ENCODE measurements around the gene POC1A. TPM values are rescaled to one million over a fixed set of nuclear protein-coding genes. Genes with fewer than 3 reads are reported as not detected.

The POC1A gene
- total and polyA plus RNA-seq, 2 of the 4 experiments (the other 2 are of a cell fraction): 10.6 to 11.5 TPM

DNA sequence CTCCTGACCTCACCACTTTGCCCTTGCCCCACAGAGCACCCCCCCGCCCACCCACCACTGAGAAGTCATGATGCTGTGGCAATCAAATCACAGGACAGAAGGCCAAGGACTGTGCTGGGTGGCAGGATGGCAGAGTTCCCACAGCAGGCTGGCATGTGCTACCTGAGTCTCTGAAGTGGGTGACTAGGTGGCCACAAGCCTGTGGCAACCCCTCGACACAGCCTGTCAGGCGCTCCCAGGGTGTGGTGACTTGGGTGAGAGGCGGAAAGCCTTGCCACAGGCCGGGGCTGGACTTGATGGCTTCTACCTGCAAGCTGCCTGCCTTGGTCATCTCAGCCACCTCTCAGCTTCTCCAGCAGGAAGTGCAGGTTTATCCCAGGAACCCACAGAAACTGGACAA lies 82.2 kb downstream of the POC1A start:
- Histone ChIP-seq H3K9me3 (ENCODE audit: control insufficient read depth, insufficient read depth, low read length) (no peaks in the 10 kb centered on the region), H2BK15ac (ENCODE audit: low read depth, low read length) (no peak overlapping the region), H3K27me3 (ENCODE audit: control insufficient read depth, insufficient read depth, low read length) (no peaks in the 10 kb centered on the region; the same call in 1 of the 2 replicates), H3K9me1 (ENCODE audit: insufficient read depth, low read length) (peaks cover 2% of the 10 kb centered on the region; the same call in 1 of the 2 replicates), H2AK5ac (ENCODE audit: low read depth, low read length) (no peak overlapping the region), H2BK5ac (ENCODE audit: low read depth, low read length, poor library complexity, severe bottlenecking) (no peak overlapping the region), H3K4me3 (ENCODE audit: insufficient read depth, low read depth, low read length) (no peak overlapping the region), H3K27ac (ENCODE audit: insufficient read depth, low read length) (no peak overlapping the region), H2AK9ac (replicated peaks; ENCODE audit: low read depth, low read length, poor library complexity) (no peak overlapping the region), H3K4me1 (ENCODE audit: control insufficient read depth, insufficient read depth, low read length) (peaks cover 3% of the 10 kb centered on the region; the same call in 1 of the 2 replicates), H3K4ac (ENCODE audit: low read depth, low read length) (no peak overlapping the region), H3K79me1 (ENCODE audit: low read depth in 1 of 2, low read length in 2 of 2) (no peaks in the 10 kb centered on the region), H4K8ac (ENCODE audit: low read depth in 2 of 2, low read length in 2 of 2) (no peak overlapping the region), H4K5ac (ENCODE audit: low read depth, low read length) (no peak overlapping the region), H2BK20ac (ENCODE audit: low read depth, low read length) (no peak overlapping the region), H3K9ac (ENCODE audit: low read depth, low read length) (no peak overlapping the region), H4K20me1 (ENCODE audit: insufficient read depth, low read length) (no peaks in the 10 kb centered on the region; the same call in 1 of the 2 replicates), H3K4me2 (ENCODE audit: low read depth, low read length) (no peak overlapping the region), H2AFZ (replicated peaks; ENCODE audit: low read length, poor library complexity) (no peak overlapping the region), H3K23ac (ENCODE audit: low read depth, low read length) (no peak overlapping the region), H2BK120ac (ENCODE audit: low read depth, low read length) (no peak overlapping the region), H4K91ac (ENCODE audit: insufficient read depth, low read depth, low read length) (no peak overlapping the region), H3K18ac (ENCODE audit: low read depth, low read length) (no peak overlapping the region), H3K14ac (replicated peaks; ENCODE audit: low read depth, low read length) (no peak overlapping the region), H3K36me3 (ENCODE audit: control insufficient read depth, insufficient read depth, low read length) (peaks cover 4% of the 10 kb centered on the region; the same call in 1 of the 2 replicates), H3K56ac (ENCODE audit: extremely low read depth, insufficient read depth, low read length) (no peak overlapping the region)
- no CpG with 5 or more reads among the region's 5 CpGs for WGBS, 2 experiments (ENCODE audit: extremely low coverage in 2 of 2, insufficient read length in 1 of 2)
- ATAC-seq (ENCODE audit: low read depth) (no peak), DNase-seq (no peak)
- in situ Hi-C loops (cut with MboI; ENCODE audit: low sequenced_read_pairs) (no loop called here), intact Hi-C loops (cut with micrococcal nuclease) (no loop called here), dilution Hi-C loops (cut with HindIII; ENCODE audit: low sequenced_read_pairs, unreplicated experiment) (no loop called here)
- ChIA-PET CTCF (no interaction called here), POLR2A (ENCODE audit: unreplicated experiment) (no interaction called here)
- TF ChIP-seq RFX5 (IDR thresholded peaks at IDR 0.05; ENCODE audit: low read depth, low read length): no peak
- TF ChIP-seq CHD1 (IDR thresholded peaks at IDR 0.05; ENCODE audit: low read depth, low read length): no peak
- TF ChIP-seq, protein P1, sequence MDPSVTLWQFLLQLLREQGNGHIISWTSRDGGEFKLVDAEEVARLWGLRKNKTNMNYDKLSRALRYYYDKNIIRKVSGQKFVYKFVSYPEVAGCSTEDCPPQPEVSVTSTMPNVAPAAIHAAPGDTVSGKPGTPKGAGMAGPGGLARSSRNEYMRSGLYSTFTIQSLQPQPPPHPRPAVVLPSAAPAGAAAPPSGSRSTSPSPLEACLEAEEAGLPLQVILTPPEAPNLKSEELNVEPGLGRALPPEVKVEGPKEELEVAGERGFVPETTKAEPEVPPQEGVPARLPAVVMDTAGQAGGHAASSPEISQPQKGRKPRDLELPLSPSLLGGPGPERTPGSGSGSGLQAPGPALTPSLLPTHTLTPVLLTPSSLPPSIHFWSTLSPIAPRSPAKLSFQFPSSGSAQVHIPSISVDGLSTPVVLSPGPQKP (IDR thresholded peaks at IDR 0.05; ENCODE audit: borderline replicate concordance, low read depth, low read length): no peak
- TF ChIP-seq, protein P2, sequence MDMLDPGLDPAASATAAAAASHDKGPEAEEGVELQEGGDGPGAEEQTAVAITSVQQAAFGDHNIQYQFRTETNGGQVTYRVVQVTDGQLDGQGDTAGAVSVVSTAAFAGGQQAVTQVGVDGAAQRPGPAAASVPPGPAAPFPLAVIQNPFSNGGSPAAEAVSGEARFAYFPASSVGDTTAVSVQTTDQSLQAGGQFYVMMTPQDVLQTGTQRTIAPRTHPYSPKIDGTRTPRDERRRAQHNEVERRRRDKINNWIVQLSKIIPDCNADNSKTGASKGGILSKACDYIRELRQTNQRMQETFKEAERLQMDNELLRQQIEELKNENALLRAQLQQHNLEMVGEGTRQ (IDR thresholded peaks at IDR 0.05; ENCODE audit: low read depth, low read length): no peak
- no peak for TF ChIP-seq SMC3 (IDR thresholded peaks at IDR 0.05; ENCODE audit: low read depth, low read length)
- no peak for TF ChIP-seq MAZ (IDR thresholded peaks at IDR 0.05; ENCODE audit: borderline replicate concordance, low read depth, low read length)
- TF ChIP-seq MAFK (IDR thresholded peaks at IDR 0.05; ENCODE audit: low read depth, low read length): no peak
- no peak for TF ChIP-seq NFE2L2 (IDR thresholded peaks at IDR 0.05; ENCODE audit: low read depth, low read length)
- no TSS peak for BruUV-seq (replicated peaks)

Data from IMR-90 (cell line).